Measurements from ENCODE around the gene FGF4. TPM values are rescaled to one million over a fixed set of nuclear protein-coding genes. Genes with fewer than 3 reads are reported as not detected.

The FGF4 gene
- polyA plus RNA-seq, 1 experiment: not detected

DNA sequence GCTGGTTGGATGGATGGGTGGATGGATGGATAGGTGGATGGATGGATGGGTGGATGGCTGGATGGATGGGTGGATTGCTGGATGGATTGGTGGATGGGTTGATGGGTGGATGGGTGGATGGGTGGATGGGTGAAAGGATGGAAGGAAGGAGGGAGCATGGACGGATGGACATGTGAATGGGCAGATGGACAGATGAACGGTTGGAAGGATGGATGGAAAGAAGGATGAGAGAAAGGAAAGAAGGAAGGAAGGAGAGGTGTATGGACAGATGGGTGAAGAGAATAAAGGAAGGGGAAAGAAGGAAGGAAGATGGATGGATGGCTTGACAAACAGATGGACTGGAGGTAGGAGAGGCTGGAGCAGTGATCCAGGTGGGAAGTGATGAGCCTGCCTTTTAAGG, 38.7 kb upstream of the FGF4 start:
- ChIA-PET CTCF (no interaction called here), POLR2A (no interaction called here)
- H3K27me3 ChIP-seq (ENCODE audit: control insufficient read depth, insufficient read depth, low read length): peaks cover 33% of the 10 kb centered on the region
- no peak overlapping the region for H3K27ac ChIP-seq (ENCODE audit: low read depth, low read length)
- no peak for DNase-seq (ENCODE audit: low read depth, low spot score)
- no peak overlapping the region for H3K4me3 ChIP-seq (ENCODE audit: low read depth, low read length)
- TF ChIP-seq, protein P1, sequence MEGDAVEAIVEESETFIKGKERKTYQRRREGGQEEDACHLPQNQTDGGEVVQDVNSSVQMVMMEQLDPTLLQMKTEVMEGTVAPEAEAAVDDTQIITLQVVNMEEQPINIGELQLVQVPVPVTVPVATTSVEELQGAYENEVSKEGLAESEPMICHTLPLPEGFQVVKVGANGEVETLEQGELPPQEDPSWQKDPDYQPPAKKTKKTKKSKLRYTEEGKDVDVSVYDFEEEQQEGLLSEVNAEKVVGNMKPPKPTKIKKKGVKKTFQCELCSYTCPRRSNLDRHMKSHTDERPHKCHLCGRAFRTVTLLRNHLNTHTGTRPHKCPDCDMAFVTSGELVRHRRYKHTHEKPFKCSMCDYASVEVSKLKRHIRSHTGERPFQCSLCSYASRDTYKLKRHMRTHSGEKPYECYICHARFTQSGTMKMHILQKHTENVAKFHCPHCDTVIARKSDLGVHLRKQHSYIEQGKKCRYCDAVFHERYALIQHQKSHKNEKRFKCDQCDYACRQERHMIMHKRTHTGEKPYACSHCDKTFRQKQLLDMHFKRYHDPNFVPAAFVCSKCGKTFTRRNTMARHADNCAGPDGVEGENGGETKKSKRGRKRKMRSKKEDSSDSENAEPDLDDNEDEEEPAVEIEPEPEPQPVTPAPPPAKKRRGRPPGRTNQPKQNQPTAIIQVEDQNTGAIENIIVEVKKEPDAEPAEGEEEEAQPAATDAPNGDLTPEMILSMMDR (IDR thresholded peaks at IDR 0.05; ENCODE audit: low read depth, low read length): no peak
- H3K9me3 ChIP-seq (ENCODE audit: control insufficient read depth, insufficient read depth, low read length): no peaks in the 10 kb centered on the region; the same call in 1 of the 2 replicates

DNA sequence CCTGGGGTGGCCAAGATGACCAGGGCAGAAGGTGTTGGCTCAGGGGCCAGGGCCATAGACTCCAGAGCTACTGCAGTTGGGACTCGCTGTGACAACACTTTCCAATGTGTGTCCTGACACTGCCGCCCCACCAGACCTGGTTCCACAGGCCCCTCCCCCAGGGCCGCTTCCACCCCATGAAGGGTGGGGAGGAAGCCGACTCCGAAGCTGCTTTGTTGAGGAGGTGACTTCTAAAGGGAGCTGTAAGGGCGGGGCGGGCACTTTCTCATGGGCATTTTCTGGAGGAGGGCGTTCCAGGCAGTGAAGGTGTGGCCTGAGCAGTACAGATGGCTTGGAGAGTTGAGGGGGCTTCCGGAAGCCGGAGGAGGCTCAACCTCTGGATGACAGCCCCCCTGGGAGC, 37.8 kb upstream of the FGF4 start:
- H3K27ac ChIP-seq (ENCODE audit: low read depth, low read length): no peak overlapping the region
- POLR2A ChIA-PET: no interaction called here
- CTCF ChIA-PET: interaction anchor here (1.1 kb wide), 1 partner anchor 105 kb away, joined by 3 read pairs; no protein-coding TSS in a partner anchor
- peaks cover 37% of the 10 kb centered on the region for H3K27me3 ChIP-seq (ENCODE audit: control insufficient read depth, insufficient read depth, low read length)
- no peak for DNase-seq (ENCODE audit: low read depth, low spot score)
- TF ChIP-seq, protein P1 (IDR thresholded peaks at IDR 0.05; ENCODE audit: low read depth, low read length): no peak
- no peaks in the 10 kb centered on the region; the same call in 1 of the 2 replicates for H3K9me3 ChIP-seq (ENCODE audit: control insufficient read depth, insufficient read depth, low read length)
- H3K4me3 ChIP-seq (ENCODE audit: low read depth, low read length): no peak overlapping the region

DNA sequence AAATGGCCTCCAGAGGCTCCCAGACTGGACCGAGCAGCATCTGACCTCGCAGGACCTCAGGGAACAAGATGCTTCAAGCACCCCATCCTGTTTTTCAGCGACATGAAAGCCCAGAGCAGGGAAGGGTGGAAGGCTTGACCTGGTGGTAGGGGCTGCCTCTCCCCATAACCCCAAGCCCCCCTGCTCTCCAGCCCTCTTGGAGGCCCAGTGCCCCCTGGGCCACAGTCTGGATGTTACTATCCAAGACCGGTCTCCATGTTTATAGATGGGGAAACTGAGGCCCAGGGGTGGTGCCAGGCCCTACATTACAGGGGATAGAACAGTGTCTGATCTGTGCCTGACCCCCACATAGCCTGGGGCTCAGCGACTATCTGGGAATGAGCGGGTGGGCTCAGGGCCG, 37.1 kb upstream of the FGF4 start:
- H3K27me3 ChIP-seq (ENCODE audit: control insufficient read depth, insufficient read depth, low read length): peaks cover 38% of the 10 kb centered on the region
- no peak overlapping the region for H3K4me3 ChIP-seq (ENCODE audit: low read depth, low read length)
- POLR2A ChIA-PET: no interaction called here
- no peaks in the 10 kb centered on the region; the same call in 1 of the 2 replicates for H3K9me3 ChIP-seq (ENCODE audit: control insufficient read depth, insufficient read depth, low read length)
- TF ChIP-seq, protein P1 (IDR thresholded peaks at IDR 0.05; ENCODE audit: low read depth, low read length): no peak
- H3K27ac ChIP-seq (ENCODE audit: low read depth, low read length): no peak overlapping the region
- no peak for DNase-seq (ENCODE audit: low read depth, low spot score)
- CTCF ChIA-PET: interaction anchor here (1.1 kb wide), 1 partner anchor 104 kb away, joined by 3 read pairs; no protein-coding TSS in a partner anchor

DNA sequence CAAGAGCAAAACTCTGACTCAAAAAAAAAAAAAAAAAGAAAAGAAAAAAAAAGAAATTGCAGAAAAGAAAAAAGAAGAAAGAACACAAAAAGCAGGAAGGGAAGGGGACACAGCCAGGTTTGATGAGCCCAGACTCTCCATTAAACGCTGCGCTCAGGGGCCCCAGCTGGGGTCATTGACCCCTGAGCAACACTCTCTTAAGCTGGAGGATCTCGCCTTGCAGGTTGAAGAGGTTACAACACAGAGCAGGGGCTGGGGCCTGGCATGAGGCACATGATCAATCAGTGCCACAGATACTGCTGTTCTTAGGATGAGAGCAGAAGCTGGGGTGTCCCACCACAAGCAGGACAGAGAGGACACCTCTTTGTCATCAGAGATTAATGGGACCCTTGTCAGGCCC, 36.3 kb upstream of the FGF4 start:
- H3K27ac ChIP-seq (ENCODE audit: low read depth, low read length): no peak overlapping the region
- H3K27me3 ChIP-seq (ENCODE audit: control insufficient read depth, insufficient read depth, low read length): peaks cover 31% of the 10 kb centered on the region
- no peak for DNase-seq (ENCODE audit: low read depth, low spot score)
- no peaks in the 10 kb centered on the region; the same call in 1 of the 2 replicates for H3K9me3 ChIP-seq (ENCODE audit: control insufficient read depth, insufficient read depth, low read length)
- CTCF ChIA-PET: interaction anchor here (1.6 kb wide), 1 partner anchor 10 kb away, joined by 3 read pairs; no protein-coding TSS in a partner anchor
- TF ChIP-seq, protein P1 (IDR thresholded peaks at IDR 0.05; ENCODE audit: low read depth, low read length): no peak
- no peak overlapping the region for H3K4me3 ChIP-seq (ENCODE audit: low read depth, low read length)
- POLR2A ChIA-PET: interaction anchor here (0.7 kb wide), 1 partner anchor 462 kb away, joined by 3 read pairs; no protein-coding TSS in a partner anchor

DNA sequence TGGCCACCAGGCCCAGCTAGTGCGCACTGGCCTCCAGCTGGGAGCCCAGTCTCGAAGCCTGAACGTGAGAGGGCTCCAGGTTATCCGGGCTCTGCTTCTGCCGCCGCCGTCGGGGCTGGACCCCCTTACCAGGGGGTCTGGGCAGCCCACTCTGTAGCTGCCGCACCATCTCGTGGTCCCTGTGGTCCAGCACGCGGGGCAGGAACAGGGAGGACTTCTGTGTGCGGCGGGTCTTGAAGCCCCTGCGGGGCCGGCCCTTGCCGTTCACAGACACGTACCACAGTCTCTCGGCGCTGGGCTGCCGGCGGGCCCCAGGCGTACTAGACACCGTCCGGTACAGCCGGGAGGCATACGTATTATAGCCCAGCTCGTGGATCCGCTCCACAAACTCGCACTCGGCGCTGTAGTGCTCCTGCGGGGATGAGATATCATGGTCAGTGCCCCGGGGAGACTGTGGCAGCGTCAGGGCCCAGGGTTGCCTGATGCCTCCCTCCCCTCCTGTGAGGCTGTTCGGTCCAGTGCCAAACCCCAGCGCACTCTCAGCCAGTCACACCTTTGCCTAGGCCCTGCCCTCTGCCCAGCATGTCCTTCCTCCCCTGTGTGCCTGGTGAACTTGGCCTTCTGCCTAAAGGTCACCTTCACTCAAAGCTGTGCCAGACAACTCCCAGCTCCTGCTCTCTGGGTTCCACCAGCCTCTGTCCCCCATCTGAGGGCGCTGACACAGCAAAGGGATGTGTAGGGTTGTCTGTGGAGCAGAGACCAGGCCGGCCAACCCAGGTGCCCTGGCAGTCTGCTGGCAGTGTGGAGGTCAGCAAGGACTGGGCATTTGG, 35.4 kb upstream of the FGF4 start:
- H3K27ac ChIP-seq (ENCODE audit: low read depth, low read length): no peak overlapping the region
- TF ChIP-seq, protein P1 (IDR thresholded peaks at IDR 0.05; ENCODE audit: low read depth, low read length): no peak
- no peak overlapping the region for H3K4me3 ChIP-seq (ENCODE audit: low read depth, low read length)
- ChIA-PET CTCF (interaction anchor here (1.6 kb wide), 1 partner anchor 9 kb away, joined by 3 read pairs; no protein-coding TSS in a partner anchor), POLR2A (interaction anchor here (0.7 kb wide), 1 partner anchor 463 kb away, joined by 3 read pairs; no protein-coding TSS in a partner anchor)
- DNase-seq (ENCODE audit: low read depth, low spot score): no peak
- H3K27me3 ChIP-seq (ENCODE audit: control insufficient read depth, insufficient read depth, low read length): peaks cover 22% of the 10 kb centered on the region
- H3K9me3 ChIP-seq (ENCODE audit: control insufficient read depth, insufficient read depth, low read length): no peaks in the 10 kb centered on the region; the same call in 1 of the 2 replicates
